ENCODE measurements around the gene ELF2.

DNA sequence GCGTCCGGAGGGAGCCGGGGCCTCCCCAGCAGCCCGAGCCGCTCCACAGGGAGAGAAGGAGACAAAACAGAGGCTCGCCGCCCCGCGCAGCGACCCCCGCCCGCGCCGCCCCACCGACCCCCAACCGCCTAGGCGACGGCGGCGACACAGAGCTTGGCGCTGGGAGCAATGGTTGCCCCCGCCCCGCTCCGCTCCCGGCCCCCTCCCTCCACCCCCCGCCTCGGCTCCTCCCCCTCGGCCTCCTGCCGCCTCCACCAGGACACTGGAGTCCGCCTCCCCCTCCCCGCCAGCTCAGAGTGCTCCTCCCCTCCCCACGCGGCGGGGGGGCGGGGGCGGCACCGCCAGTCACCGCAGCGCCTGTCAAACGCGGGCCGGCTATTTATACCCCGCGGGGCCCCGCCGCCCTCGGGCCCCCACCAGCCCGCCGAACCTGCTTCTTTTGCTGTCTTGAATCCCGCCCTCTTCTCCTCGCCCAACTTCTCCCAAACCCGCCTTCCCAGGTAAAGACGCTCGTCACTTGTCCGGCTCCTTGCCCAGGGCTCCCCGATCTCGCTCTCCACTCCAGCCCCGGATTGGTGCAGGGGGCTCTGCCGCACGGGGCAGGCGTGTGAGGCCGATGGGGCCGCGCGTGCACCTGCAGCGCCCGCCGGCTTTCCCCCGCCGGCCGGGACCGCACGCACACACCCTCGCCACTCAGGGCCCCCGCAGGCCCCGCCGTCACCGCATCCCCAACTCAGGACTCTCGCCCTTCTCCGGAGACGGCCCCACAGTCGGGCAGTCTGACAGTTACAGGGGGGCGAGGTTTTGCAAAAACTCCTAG, at the start of gene ELF2:
- TF ChIP-seq, protein P1, sequence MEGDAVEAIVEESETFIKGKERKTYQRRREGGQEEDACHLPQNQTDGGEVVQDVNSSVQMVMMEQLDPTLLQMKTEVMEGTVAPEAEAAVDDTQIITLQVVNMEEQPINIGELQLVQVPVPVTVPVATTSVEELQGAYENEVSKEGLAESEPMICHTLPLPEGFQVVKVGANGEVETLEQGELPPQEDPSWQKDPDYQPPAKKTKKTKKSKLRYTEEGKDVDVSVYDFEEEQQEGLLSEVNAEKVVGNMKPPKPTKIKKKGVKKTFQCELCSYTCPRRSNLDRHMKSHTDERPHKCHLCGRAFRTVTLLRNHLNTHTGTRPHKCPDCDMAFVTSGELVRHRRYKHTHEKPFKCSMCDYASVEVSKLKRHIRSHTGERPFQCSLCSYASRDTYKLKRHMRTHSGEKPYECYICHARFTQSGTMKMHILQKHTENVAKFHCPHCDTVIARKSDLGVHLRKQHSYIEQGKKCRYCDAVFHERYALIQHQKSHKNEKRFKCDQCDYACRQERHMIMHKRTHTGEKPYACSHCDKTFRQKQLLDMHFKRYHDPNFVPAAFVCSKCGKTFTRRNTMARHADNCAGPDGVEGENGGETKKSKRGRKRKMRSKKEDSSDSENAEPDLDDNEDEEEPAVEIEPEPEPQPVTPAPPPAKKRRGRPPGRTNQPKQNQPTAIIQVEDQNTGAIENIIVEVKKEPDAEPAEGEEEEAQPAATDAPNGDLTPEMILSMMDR (IDR thresholded peaks at IDR 0.05; ENCODE audit: low read depth, low read length, poor library complexity, severe bottlenecking), result no peak
- TF ChIP-seq EZH2phosphoT487 (IDR thresholded peaks at IDR 0.05; ENCODE audit: borderline replicate concordance, low read length), result no peak
